HG02884 (cell line): ENCODE data around the gene EPS8L1.
A peak's percentile ranks its signal among the peaks of the same experiment; 100 is the strongest.

Experiments
- ATAC-seq: cut with Tn5 transposase; IDR thresholded peaks from one replicate; pipeline ENCODE4 v1.9.1; 2021; ENCODE audit warnings: mild to moderate bottlenecking, moderate library complexity; ENCODE audit not compliant: unreplicated experiment

EPS8L1 gene

DNA sequence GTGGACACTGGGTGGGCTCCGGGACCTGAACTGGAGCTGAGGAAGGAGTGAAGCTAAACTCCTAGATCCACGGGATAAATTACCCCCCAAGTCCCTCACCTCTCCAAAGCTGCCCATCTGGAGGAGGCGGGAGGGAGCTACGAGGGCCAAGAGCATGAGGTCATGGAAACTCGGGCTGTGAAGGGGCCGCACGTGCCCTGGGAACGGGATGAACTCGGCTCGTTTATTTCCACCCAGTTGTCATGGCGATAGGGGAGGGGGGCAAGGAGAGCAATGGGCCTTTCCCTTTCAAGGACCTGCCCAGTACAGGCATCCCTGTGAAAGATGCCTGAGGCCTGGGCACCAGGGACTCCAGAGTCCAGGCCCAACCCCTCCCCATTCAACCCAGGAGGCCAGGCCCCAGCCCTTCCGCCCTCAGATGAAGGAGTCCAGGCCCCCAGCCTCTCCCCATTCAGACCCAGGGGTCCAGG is 37.9 kb downstream of the EPS8L1 start:
- no peak for ATAC-seq

DNA sequence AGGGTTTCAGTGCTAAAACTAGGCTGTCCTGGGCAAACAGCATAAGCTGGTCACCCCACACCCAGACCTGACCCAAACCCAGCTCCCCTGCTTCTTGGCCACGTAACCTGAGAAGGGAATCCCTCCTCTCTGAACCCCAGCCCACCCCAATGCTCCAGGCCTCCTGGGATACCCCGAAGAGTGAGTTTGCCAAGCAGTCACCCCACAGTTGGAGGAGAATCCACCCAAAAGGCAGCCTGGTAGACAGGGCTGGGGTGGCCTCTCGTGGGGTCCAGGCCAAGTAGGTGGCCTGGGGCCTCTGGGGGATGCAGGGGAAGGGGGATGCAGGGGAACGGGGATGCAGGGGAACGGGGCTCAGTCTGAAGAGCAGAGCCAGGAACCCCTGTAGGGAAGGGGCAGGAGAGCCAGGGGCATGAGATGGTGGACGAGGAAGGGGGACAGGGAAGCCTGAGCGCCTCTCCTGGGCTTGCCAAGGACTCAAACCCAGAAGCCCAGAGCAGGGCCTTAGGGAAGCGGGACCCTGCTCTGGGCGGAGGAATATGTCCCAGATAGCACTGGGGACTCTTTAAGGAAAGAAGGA is 39.0 kb downstream of the EPS8L1 start:
- no peak for ATAC-seq

DNA sequence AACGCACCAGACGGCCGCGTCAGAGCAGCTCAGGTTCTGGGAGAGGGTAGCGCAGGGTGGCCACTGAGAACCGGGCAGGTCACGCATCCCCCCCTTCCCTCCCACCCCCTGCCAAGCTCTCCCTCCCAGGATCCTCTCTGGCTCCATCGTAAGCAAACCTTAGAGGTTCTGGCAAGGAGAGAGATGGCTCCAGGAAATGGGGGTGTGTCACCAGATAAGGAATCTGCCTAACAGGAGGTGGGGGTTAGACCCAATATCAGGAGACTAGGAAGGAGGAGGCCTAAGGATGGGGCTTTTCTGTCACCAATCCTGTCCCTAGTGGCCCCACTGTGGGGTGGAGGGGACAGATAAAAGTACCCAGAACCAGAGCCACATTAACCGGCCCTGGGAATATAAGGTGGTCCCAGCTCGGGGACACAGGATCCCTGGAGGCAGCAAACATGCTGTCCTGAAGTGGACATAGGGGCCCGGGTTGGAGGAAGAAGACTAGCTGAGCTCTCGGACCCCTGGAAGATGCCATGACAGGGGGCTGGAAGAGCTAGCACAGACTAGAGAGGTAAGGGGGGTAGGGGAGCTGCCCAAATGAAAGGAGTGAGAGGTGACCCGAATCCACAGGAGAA is 39.9 kb downstream of the EPS8L1 start:
- no peak for ATAC-seq

DNA sequence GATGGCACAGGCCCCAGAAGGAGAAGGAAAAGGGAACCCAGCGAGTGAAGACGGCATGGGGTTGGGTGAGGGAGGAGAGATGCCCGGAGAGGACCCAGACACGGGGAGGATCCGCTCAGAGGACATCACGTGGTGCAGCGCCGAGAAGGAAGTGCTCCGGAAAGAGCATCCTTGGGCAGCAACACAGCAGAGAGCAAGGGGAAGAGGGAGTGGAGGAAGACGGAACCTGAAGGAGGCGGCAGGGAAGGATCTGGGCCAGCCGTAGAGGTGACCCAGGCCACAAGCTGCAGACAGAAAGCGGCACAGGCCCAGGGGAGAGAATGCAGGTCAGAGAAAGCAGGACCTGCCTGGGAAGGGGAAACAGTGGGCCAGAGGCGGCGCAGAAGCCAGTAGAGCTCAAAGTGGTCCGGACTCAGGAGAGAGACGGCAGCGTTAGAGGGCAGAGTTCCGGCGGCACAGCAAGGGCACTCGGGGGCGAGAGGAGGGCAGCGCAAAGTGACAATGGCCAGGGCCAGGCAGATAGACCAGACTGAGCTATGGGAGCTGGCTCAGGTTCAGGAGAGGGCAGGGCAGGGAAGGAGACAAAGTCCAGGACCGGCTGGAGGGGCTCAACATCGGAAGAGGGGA is 40.7 kb downstream of the EPS8L1 start:
- no peak for ATAC-seq

DNA sequence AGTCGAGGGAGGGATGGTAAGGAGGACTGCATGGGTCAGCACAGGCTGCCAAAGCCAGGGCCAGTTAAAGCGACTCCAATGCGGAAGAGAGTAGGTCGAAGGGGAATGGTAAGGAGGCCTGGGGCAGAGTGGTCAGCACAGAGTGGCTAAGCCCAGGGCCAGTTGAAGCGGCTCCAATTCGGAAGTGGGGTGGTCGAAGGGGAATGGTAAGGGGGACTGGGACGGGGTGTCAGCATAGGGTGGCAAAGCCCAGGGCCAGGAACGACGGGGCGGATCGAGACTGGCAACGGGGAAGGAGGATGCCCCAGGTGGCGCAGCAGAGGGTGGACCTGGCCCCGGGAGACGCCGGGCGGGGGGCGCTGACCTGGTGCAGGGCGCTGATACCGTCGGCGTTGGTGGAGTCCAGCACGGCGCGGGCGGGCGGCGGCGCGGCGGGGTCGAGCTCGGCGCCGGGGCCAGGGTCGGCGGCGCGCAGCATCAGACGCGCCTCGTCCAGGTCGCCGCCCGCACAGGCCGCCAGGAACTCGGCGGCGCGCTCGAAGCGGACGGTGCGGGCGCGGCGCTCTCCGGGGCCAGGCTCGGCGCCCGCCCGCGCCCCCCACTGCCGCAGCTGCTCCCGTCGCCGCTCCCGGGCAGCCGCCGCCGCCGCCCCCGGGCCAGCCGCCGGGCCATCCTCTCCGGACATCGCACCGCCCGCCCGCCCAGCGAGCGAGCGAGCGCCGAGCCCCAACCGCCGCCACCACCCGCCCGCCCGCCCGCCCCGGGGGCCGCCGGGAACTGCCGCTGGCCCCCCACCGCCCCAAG is 41.4 kb downstream of the EPS8L1 start, which contains the start of gene PPP1R12C:
PPP1R12C (minus strand) TSS at position 779 of the 804 bp plus-strand sequence; CDS start at position 685, 94 bp downstream.
- peak; percentile 2 for ATAC-seq

DNA sequence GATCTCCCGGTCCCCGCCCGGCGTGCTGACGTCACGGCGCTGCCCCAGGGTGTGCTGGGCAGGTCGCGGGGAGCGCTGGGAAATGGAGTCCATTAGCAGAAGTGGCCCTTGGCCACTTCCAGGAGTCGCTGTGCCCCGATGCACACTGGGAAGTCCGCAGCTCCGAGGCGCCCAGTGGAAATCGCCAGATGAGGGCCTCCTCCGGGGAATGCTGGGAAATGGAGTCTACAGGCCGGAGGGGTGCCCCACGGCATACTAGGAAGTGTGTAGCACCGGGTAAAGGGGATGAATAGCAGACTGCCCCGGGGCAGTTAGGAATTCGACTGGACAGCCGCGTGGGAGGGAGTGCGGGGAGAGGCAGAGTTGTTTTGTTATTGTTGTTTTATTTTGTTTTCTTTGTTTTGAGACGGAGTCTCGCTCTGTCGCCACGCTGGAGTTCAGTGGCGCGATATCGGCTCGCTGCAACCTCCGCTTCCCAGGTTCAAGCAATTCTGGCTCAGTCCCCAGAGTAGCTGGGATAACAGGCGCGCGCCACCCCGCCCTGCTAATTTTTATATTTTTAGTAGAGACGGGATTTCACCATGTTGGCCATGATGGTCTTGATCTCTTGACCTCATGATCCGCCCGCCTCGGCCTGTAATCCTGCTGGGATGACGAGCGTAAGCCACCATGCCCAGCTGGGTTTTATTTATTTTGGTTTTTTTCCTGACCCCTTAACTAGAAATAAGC is 42.2 kb downstream of the EPS8L1 start:
- ATAC-seq, result peak; percentile 80

DNA sequence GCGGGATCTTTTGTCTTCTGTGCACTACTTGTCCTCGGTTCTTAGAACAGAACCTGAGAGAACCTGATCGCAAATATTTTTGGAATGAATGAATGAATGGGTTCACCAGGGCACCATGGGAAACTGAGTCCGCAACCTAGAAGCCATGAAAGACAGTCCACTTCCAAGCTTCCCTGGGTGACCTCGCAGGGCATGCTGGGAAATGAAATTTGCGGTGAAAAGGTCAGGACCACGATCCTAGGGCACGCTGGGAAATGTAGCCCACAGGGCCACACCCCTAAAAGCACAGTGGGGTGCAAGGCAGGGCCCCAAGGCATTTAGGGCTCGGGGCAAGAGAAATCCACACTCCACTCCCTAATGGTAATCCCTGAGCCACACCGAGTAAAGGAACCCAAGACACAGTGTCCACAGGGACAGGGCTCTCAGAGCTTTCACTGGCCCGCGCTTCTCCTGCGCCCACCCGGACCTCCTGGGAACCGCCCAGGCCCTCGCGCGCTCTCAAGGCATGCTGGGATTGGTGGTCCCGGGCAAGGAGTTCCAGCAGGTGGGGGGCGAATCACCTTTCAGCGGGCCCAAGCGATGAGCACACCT is 42.8 kb downstream of the EPS8L1 start:
- no peak for ATAC-seq

DNA sequence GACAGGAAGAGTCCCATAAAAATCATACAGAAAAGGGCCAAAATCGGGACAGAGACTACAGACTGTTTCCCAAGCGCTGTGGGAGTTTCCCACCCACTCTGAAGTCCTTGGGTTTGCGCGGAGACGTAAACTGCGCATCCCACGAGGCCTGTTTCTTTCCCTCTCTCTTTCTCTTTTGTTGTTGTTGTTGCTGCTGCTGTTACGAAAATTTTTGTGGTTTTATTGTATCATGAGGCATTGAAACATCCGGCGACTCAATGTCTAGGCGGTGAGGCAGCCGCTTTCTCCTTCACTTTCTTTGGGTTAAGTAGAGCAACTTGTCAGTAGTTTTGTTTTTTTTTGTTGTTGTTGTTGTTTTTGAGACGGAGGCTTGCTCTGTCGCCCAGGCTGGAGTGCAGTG is 43.4 kb downstream of the EPS8L1 start:
- ATAC-seq, result no peak

DNA sequence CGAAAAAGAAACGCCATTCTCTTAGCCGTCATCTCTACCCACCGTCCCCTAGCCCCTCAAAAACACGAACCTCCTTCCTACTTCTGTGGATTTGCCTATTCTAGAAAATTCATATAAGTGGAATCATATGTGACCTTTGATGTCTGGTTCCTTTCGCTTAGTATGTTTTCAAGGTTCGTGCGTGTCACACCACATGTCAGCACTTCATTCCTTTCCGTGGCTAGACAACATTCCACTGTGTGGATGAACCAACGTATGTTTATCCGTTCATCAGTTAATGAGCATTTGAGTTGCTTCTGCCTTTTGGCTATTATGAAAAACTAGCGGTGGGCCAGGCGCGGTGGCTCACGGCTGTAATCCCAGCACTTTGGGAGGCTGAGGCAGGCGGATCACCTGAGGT is 55.8 kb downstream of the EPS8L1 start:
- no peak for ATAC-seq

DNA sequence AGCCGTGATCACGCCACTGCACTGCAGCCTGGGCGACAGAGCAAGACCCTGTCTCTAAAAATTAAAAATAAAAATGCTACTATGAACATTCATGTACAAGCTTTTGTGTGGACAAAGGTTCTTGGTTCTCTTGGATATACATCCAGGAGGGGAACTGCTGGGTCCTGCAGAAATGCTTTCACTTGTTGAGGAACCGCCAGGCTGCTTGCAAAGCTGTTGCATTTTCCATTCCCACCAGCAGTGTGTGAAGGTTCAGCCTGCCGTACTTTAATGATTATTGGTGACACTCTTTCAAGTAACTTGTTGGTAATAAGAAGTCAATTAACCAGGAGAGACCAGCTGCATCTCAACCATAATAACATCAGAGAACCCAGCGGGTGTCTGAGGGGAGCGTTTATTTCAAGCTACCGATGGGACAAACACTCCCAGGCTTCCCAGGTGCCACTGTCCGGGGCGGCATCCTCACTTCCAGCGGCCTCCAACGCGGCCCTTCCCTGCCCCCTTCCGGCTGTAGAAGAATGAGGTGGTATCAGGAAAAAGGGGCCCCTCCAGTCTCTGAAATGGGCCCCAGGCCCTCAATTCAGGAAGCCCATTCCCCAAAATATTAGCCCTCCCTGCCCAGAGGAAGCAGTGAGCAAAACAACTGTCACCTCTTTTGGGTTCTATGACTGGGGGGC is 56.9 kb downstream of the EPS8L1 start:
- no peak for ATAC-seq

DNA sequence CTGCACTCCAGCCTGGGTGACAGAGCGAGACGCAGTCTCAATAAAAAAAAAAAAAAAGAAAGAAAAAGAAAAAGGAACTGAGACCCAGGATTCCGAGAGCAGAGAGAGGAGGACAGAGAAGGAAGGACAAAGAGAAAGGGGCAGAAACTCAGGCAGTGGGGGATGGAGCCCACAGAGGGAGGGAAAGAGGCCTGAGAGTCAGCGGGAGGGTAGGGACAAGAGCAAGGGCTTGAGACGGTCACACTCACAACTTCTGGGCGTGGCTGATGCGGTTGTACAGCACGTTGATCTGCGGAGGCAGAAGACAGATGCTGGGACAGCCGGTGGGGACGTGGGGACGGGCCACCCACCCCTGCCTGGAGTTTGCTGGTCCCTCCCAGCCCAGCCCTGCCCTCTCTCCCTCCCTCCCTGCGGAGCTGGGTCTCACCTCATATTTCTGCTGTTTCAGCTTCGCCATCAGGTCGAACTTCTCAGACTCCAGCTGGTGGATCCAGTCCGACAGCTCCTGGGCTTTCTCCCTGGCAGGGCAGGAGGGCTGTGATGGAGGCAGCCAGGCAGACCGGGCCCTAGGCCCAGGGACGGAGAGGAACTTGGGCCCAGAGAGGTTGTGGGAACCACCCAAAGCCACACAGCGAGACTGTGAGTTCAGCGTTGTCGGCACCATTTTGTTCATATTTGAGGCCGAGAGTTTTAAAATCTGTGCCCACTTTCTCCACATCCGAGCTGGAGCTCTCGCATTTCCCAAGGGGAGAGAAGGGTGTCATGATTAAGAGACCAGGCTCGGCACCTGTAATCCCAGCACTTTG is 58.2 kb downstream of the EPS8L1 start:
- no peak for ATAC-seq

DNA sequence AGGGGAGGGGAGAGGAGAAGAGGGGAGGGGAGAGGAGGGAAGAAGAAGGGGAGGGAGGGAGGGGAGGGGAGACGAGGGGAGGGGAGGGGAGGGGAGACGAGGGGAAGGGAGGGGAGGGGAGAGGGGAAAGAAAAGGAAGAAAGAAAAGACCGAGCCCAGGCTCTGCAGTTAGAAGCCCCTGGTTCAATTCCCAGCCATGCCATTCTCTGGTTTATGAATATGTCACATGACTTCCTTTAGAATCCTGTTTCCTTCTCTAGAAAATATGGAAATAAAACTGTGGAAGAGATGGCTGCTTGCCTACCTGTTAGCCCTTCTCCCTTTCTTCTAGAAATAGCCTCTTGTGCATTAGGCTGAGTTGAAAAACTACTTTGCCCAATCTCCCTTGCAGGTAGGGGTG is 59.1 kb downstream of the EPS8L1 start:
- ATAC-seq, result no peak

DNA sequence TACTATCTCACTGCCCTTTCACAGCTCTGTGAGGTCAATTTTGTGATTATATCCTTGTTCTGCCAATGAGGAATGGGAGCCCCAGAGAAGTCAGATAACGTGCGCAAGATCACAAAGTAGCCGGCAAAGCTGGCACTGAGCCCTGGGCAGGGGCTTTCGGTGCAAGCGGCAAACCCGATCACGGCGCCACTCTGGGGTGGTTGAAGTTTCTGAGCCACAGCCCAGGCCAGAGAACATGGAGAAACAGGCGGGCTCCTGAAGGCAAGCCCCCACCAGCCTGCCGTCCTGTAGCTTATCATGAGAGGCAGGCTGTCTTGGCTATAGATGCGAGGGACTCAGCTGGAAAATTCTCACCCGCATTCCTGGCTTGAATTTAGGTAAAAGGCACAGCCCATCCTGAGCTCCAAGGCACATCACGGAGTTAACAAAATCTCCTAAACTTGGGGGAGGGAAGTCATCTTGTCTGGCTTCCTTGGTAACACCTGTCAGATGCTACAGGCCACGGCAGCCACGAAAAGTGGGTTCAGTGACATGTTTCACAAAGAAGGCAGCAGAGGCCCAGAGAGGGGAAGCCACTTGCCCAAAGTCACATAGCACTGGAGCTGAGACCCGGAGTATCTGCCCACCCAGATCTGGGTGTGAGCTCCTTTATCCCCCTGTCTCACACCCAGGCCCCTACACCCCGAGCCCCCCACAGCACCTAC is 60.9 kb downstream of the EPS8L1 start:
- ATAC-seq, result no peak
